Esophagus squamous epithelium (tissue), 5 donors: ENCODE data around the gene LSP1. TPM values are rescaled to one million over a fixed set of nuclear protein-coding genes. Genes with fewer than 3 reads are reported as not detected.

ENCODE experiments used
- DNase-seq: peaks from one replicate; lab custom pipeline; 2025; lab: John Stamatoyannopoulos, UW
- H3K27ac ChIP-seq, 4 donors: fragments of 200-600 bp; sonication (generic); one replicate each; pipeline ENCODE4 v1.5.1; 2016 to 2019; ENCODE audit warnings: mild to moderate bottlenecking in 1 of 4
- H3K27me3 ChIP-seq, 4 donors: fragments of 200-600 bp; sonication (generic); 1 replicate in 3 of 4; 2 replicates in 1 of 4; pipeline versions ENCODE4 v1.5.1 to v1.6.0; 2017 to 2021; ENCODE audit warnings: antibody characterized with exemption in 1 of 4
- H3K36me3 ChIP-seq, 3 donors: fragments of 200-600 bp; sonication (generic); one replicate each; pipeline ENCODE4 v1.5.1; 2016 to 2019
- H3K4me1 ChIP-seq, 3 donors: fragments of 200-600 bp; sonication (generic); one replicate each; pipeline ENCODE4 v1.5.1; 2017 to 2019
- H3K4me3 ChIP-seq, 4 donors: fragments of 200-600 bp; sonication (generic); 1 replicate in 3 of 4; 2 replicates in 1 of 4; pipeline ENCODE4 v1.5.1; 2016 to 2019; ENCODE audit warnings: mild to moderate bottlenecking in 2 of 4, moderate library complexity in 1 of 4
- H3K9me3 ChIP-seq, 3 donors: fragments of 200-600 bp; sonication (generic); one replicate each; pipeline ENCODE4 v1.5.1; 2016 to 2019
- CTCF ChIP-seq, 6 experiments: fragments of 450-650 bp in 4 of 6; fragments of 200-600 bp in 2 of 6; sonication (generic) in 2 of 6; IDR thresholded peaks; one replicate each; pipeline ENCODE4 v1.5.1; 2016 to 2019; ENCODE audit warnings: antibody characterized with exemption in 6 of 6, mild to moderate bottlenecking in 4 of 6, moderate library complexity in 4 of 6
- POLR2A ChIP-seq, 4 donors: fragments of 450-650 bp; IDR thresholded peaks; one replicate each; pipeline ENCODE4 v1.6.1; 2017; ENCODE audit warnings: antibody characterized with exemption in 4 of 4, mild to moderate bottlenecking in 4 of 4, moderate library complexity in 3 of 4
- WGBS, 2 donors: methylation state at CpG; one replicate each; pipeline ENCODE4 v1.1.5; 2018; 5-methylcytosine and 5-hydroxymethylcytosine counted together
- intact Hi-C: fragments of 100-400 bp; cut with DNase I; formaldehyde crosslinking; loops from one replicate; pipeline ENCODE4 v1.15.0; 2022
- total RNA-seq, 4 donors: library from RNA; depleted of rRNA; stranded (reverse); fragments of >200 nt; gene quantifications; one replicate each; pipeline ENCODE4 v1.1.0, GENCODE V29; 2016
- donor health status: DM: yes; HTN: yes; CAD: no.

LSP1 gene
- total RNA-seq, 4 donors from 2014 or later, result 23.3 to 75.9 (median 46.4) TPM

- no peak for DNase-seq
- intact Hi-C loops, result no loop called here
Measured at GRCh38 chr11:1815311-1815710, 37.6 kb upstream of the LSP1 start.

GRCh38 chr11:1815751-1816150, 37.1 kb upstream of the LSP1 start:
- intact Hi-C loops, result no loop called here
- H3K27ac ChIP-seq, result no peak overlapping the region
- no peak overlapping the region for H3K4me3 ChIP-seq
- peaks cover 0 to 19% (median 8%) of the 10 kb centered on the region in 3 donors for H3K9me3 ChIP-seq
- no peak for TF ChIP-seq CTCF (IDR thresholded peaks at IDR 0.05)
- no peak for TF ChIP-seq POLR2A (IDR thresholded peaks at IDR 0.05)
- peaks cover 0 to 26% (median 5%) of the 10 kb centered on the region in 3 donors for H3K4me1 ChIP-seq
- peaks cover 0 to 55% (median 0%) of the 10 kb centered on the region in 4 donors for H3K27me3 ChIP-seq
- H3K36me3 ChIP-seq, result no peaks in the 10 kb centered on the region
- 81 to 85% methylated on average over 6 of the region's 7 CpGs for WGBS, 2 donors
- no peak for DNase-seq

More at GRCh38 chr11:1815311-1815710, 37.6 kb upstream of the LSP1 start:
- TF ChIP-seq POLR2A (IDR thresholded peaks at IDR 0.05), result no peak
- no peak for TF ChIP-seq CTCF (IDR thresholded peaks at IDR 0.05)
- Histone ChIP-seq H3K9me3 (peaks cover 0 to 19% (median 8%) of the 10 kb centered on the region in 3 donors), H3K36me3 (no peaks in the 10 kb centered on the region), H3K4me3 (no peak overlapping the region), H3K27me3 (peaks cover 0 to 58% (median 0%) of the 10 kb centered on the region in 4 donors), H3K4me1 (peaks cover 0 to 26% (median under 1%) of the 10 kb centered on the region in 3 donors), H3K27ac (no peak overlapping the region)
- WGBS, 2 donors, result 56 to 83% methylated on average over 1 to 2 of the region's 8 CpGs

GRCh38 chr11:1817000-1817399, 35.9 kb upstream of the LSP1 start:
- H3K27ac ChIP-seq, result no peak overlapping the region
- TF ChIP-seq CTCF (IDR thresholded peaks at IDR 0.05), result no peak
- peaks cover 0 to 50% (median 0%) of the 10 kb centered on the region in 4 donors for H3K27me3 ChIP-seq
- H3K9me3 ChIP-seq, result peaks cover 0 to 19% (median 8%) of the 10 kb centered on the region in 3 donors
- DNase-seq, result no peak
- intact Hi-C loops, result no loop called here
- H3K36me3 ChIP-seq, result no peaks in the 10 kb centered on the region
- H3K4me1 ChIP-seq, result peaks cover 0 to 31% (median 5%) of the 10 kb centered on the region in 3 donors
- WGBS, 2 donors, result 67 to 85% methylated on average over 5 of the region's 5 CpGs
- H3K4me3 ChIP-seq, result no peak overlapping the region

- no peak for DNase-seq
- Histone ChIP-seq H3K9me3 (peaks cover 0 to 15% (median 8%) of the 10 kb centered on the region in 3 donors), H3K27ac (no peak overlapping the region), H3K4me3 (no peak overlapping the region), H3K36me3 (no peaks in the 10 kb centered on the region), H3K4me1 (peaks cover 0 to 34% (median 5%) of the 10 kb centered on the region in 3 donors), H3K27me3 (peaks cover 0 to 44% (median 0%) of the 10 kb centered on the region in 4 donors)
- whole genome bisulfite sequencing, 2 donors, result 31 to 44% methylated on average over 1 of the region's 1 CpG
- intact Hi-C loops, result no loop called here
- TF ChIP-seq POLR2A (IDR thresholded peaks at IDR 0.05) (no peak), CTCF (IDR thresholded peaks at IDR 0.05) (no peak)
Measured at GRCh38 chr11:1817511-1817910, 35.4 kb upstream of the LSP1 start.

GRCh38 chr11:1819074-1819473, 33.8 kb upstream of the LSP1 start:
- no peak for DNase-seq
- Histone ChIP-seq H3K27me3 (peaks cover 0 to 36% (median 0%) of the 10 kb centered on the region in 4 donors), H3K9me3 (peaks cover 0 to 15% (median 8%) of the 10 kb centered on the region in 3 donors), H3K36me3 (no peaks in the 10 kb centered on the region), H3K4me1 (peaks cover 0 to 50% (median 8%) of the 10 kb centered on the region in 3 donors), H3K4me3 (no peak overlapping the region), H3K27ac (no peak overlapping the region)
- TF ChIP-seq POLR2A (IDR thresholded peaks at IDR 0.05) (no peak), CTCF (IDR thresholded peaks at IDR 0.05) (no peak)
- WGBS, 2 donors, result 84 to 93% methylated on average over 3 of the region's 3 CpGs
- intact Hi-C loops, result no loop called here
